Transverse colon (tissue), 4 donors: ENCODE measurements around the gene STK31. TPM values are rescaled to one million over a fixed set of nuclear protein-coding genes. Genes with fewer than 3 reads are reported as not detected.
"Not testable (repeated sequence)": the region's sequence is repeated elsewhere in the genome, so short reads cannot be mapped to it uniquely, and the experiment has no call there.

ENCODE experiments used
- DNase-seq: peaks from one replicate; pipeline ENCODE4 v3.0.0-alpha.2; 2019
- H3K27ac ChIP-seq, 4 donors: fragments of 200-600 bp; sonication (generic); 2 replicates each; pipeline ENCODE4 v1.5.1; 2016 to 2018; ENCODE audit warnings: inconsistent platforms in 4 of 4
- H3K27me3 ChIP-seq: fragments of 200-600 bp; sonication (generic); 2 replicates; pipeline ENCODE4 v1.5.1; 2017; ENCODE audit warnings: inconsistent platforms
- H3K36me3 ChIP-seq, 4 donors: fragments of 200-600 bp; sonication (generic); 2 replicates each; pipeline ENCODE4 v1.5.1; 2017 to 2019; ENCODE audit warnings: inconsistent platforms in 4 of 4
- H3K4me1 ChIP-seq, 4 donors: fragments of 200-600 bp; sonication (generic); 2 replicates each; pipeline ENCODE4 v1.5.1; 2017 to 2020; ENCODE audit warnings: inconsistent platforms in 4 of 4
- H3K4me3 ChIP-seq, 4 donors: fragments of 200-600 bp; sonication (generic); 1 replicate in 1 of 4; 2 replicates in 3 of 4; pipeline versions ENCODE4 v1.5.1 to v1.6.1; 2017 to 2019; ENCODE audit warnings: inconsistent platforms in 4 of 4
- H3K9me3 ChIP-seq, 2 donors: fragments of 200-600 bp; sonication (generic); 2 replicates each; pipeline ENCODE4 v1.5.1; 2017 to 2019; ENCODE audit warnings: inconsistent platforms in 2 of 2
- EP300 ChIP-seq: sonication (generic); formaldehyde crosslinking; IDR thresholded peaks from one replicate; pipeline ENCODE4 v1.6.1; 2017; ENCODE audit warnings: antibody characterized with exemption, low read depth
- POLR2A ChIP-seq: fragments of 450-650 bp; IDR thresholded peaks from one replicate; pipeline ENCODE4 v1.6.1; 2016; ENCODE audit warnings: antibody characterized with exemption, mild to moderate bottlenecking, moderate library complexity
- POLR2AphosphoS5 ChIP-seq, 3 donors: sonication (generic); formaldehyde crosslinking; IDR thresholded peaks; one replicate each; pipeline ENCODE4 v1.6.1; 2016; ENCODE audit warnings: antibody characterized with exemption in 3 of 3
- WGBS, 2 donors: methylation state at CpG; one replicate each; pipeline ENCODE4 v1.1.5; 2018; ENCODE audit warnings: low coverage in 1 of 2; 5-methylcytosine and 5-hydroxymethylcytosine counted together
- in situ Hi-C, 4 donors: fragments of 200-750 bp; cut with MboI; loops; one replicate each; pipeline versions ENCODE4 v1.15.0 to v1.15.1; 2017; ENCODE audit warnings: low sequenced_read_pairs in 3 of 4, low pct_ligation_motif_present in 1 of 4, low pct_unique_long_range_greater_than_20kb in 1 of 4
- intact Hi-C: fragments of 100-400 bp; cut with DNase I; formaldehyde crosslinking; loops from one replicate; pipeline ENCODE4 v1.15.1; 2023; ENCODE audit warnings: low total_unique reads
- total RNA-seq, 4 donors: library from RNA; depleted of rRNA; stranded (reverse); fragments of >200 nt; gene quantifications; one replicate each; pipeline ENCODE4 v1.1.0, GENCODE V29; 2016
- TF ChIP-seq, protein P1 (sequence below), 5 experiments: fragments of 200-600 bp in 3 of 5; fragments of 450-650 bp in 2 of 5; sonication (generic) in 3 of 5; IDR thresholded peaks; 1 replicate in 2 of 5; 2 replicates in 3 of 5; pipeline ENCODE4 v1.5.1; 2016 to 2017; ENCODE audit warnings: antibody characterized with exemption in 5 of 5, inconsistent platforms in 3 of 5, mild to moderate bottlenecking in 2 of 5, moderate library complexity in 1 of 5

Gene STK31
- total RNA-seq, 4 donors from 2014 or later, result 0.37 to 0.95 (median 0.67) TPM

DNA sequence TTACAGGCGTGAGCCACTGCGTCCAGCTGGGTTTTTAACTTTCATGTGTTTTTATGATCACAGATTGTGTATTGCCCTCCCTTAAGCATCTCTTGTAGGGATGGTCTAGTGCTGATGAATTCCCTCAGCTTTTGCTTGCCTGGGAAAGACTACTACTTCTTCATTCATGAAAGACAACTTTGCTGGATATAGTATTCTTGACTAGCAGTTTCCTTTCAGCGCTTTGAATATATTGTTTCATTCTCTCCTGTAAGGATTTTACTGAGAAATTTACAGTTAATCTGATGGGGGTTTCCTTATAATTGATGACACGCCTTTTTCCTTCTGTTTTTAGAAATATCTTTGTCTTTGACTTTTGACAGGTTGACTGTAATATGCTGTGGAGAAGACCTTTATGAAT lies 33.2 kb downstream of the STK31 start:
- Histone ChIP-seq H3K9me3 (peaks cover 13 to 14% of the 10 kb centered on the region in 2 donors), H3K27me3 (no peaks in the 10 kb centered on the region), H3K4me1 (no peaks in the 10 kb centered on the region), H3K4me3 (no peak overlapping the region), H3K27ac (no peak overlapping the region), H3K36me3 (no peaks in the 10 kb centered on the region)
- in situ Hi-C loops, result no loop called here
- TF ChIP-seq POLR2A (no peak), EP300 (no peak), POLR2AphosphoS5 (IDR thresholded peaks at IDR 0.05) (no peak)
- TF ChIP-seq, protein P1, sequence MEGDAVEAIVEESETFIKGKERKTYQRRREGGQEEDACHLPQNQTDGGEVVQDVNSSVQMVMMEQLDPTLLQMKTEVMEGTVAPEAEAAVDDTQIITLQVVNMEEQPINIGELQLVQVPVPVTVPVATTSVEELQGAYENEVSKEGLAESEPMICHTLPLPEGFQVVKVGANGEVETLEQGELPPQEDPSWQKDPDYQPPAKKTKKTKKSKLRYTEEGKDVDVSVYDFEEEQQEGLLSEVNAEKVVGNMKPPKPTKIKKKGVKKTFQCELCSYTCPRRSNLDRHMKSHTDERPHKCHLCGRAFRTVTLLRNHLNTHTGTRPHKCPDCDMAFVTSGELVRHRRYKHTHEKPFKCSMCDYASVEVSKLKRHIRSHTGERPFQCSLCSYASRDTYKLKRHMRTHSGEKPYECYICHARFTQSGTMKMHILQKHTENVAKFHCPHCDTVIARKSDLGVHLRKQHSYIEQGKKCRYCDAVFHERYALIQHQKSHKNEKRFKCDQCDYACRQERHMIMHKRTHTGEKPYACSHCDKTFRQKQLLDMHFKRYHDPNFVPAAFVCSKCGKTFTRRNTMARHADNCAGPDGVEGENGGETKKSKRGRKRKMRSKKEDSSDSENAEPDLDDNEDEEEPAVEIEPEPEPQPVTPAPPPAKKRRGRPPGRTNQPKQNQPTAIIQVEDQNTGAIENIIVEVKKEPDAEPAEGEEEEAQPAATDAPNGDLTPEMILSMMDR (IDR thresholded peaks at IDR 0.05), result no peak
- no peak for DNase-seq
- 90 to 93% methylated on average over 4 of the region's 4 CpGs for WGBS, 2 donors
- intact Hi-C loops, result no loop called here

DNA sequence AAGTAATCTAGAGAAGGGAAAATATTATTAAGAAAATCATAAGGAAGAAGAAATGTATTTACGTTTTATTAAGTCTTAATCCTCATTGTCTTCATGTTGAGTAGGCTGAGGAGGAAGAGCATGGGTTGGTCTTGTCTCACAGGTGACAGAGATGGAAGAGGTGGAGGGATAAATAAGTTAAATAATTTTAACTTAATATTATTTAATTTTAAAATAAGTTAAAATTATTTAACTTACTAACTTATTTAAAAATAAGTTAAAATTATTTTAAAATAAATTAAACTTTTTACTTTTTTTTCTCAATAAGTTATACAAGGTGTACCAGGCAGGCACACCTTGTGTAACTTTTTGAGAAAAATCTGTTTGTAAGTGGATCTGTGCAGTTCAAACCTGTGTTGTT lies 36.6 kb downstream of the STK31 start:
- 75 to 88% methylated on average over 1 of the region's 1 CpG for WGBS, 2 donors
- Histone ChIP-seq H3K4me3 (no peak overlapping the region), H3K27ac (no peak overlapping the region), H3K4me1 (no peaks in the 10 kb centered on the region), H3K27me3 (no peaks in the 10 kb centered on the region), H3K9me3 (peaks cover 13 to 14% of the 10 kb centered on the region in 2 donors), H3K36me3 (no peaks in the 10 kb centered on the region)
- in situ Hi-C loops, result no loop called here
- intact Hi-C loops, result no loop called here
- TF ChIP-seq, protein P1 (IDR thresholded peaks at IDR 0.05), result no peak
- TF ChIP-seq POLR2A (no peak), EP300 (no peak)
- no peak for DNase-seq

DNA sequence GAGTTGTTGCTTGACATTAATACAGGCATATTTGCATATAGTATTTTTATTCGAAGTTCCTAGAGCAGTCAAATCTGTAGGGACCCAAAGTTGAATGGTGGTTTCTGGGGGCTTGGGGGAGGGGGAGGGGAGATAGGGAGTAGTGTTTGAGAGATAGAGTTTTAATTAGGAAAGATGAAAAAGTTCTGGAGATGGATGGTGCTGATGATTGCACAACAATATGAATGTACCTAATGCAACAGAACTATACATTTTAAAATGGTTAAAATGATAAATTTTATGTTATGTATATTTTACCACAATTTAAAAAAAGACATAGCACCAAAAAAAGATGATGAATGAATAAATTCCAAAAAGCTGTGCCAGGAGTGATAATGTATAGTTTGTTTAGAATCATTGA lies 41.8 kb downstream of the STK31 start:
- H3K4me3 ChIP-seq, result no peak overlapping the region
- in situ Hi-C loops (no loop called here), intact Hi-C loops (no loop called here)
- no peak for TF ChIP-seq EP300
- TF ChIP-seq, protein P1 (IDR thresholded peaks at IDR 0.05), result no peak
- TF ChIP-seq POLR2A, result no peak
- TF ChIP-seq POLR2AphosphoS5 (IDR thresholded peaks at IDR 0.05), result no peak
- 67% methylated on average over 1 of the region's 1 CpG for WGBS, 2 donors
- no peak overlapping the region for H3K27ac ChIP-seq
- no peak for DNase-seq
- H3K4me1 ChIP-seq, result no peaks in the 10 kb centered on the region
- no peaks in the 10 kb centered on the region for H3K27me3 ChIP-seq
- no peaks in the 10 kb centered on the region for H3K9me3 ChIP-seq
- no peaks in the 10 kb centered on the region for H3K36me3 ChIP-seq

DNA sequence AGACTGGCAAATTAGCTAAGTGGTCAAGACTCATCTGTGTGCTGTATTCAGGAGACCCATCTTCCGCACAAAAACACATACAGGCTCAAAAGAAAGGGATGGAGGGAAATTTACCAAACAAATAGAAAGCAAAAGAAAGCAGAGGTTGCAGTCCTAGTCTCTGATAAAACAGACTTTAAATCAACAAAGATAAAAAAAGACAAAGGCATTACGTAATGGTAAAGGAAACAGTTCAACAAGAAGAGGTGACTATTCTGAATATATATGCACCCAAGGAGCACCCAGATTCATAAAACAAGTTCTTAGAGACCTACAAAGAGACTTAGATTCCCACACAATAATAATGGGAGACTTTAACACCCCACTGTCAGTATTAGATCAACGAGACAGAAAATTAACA lies 48.8 kb downstream of the STK31 start:
- H3K27me3 ChIP-seq, in situ Hi-C loops, H3K36me3 ChIP-seq, H3K4me3 ChIP-seq, DNase-seq, H3K27ac ChIP-seq, intact Hi-C loops, H3K9me3 ChIP-seq: not testable (repeated sequence)
- WGBS, 2 donors, result 57 to 67% methylated on average over 3 of the region's 3 CpGs
- H3K4me1 ChIP-seq, result peaks cover 0 to 10% (median 7%) of the 10 kb centered on the region in 4 donors

DNA sequence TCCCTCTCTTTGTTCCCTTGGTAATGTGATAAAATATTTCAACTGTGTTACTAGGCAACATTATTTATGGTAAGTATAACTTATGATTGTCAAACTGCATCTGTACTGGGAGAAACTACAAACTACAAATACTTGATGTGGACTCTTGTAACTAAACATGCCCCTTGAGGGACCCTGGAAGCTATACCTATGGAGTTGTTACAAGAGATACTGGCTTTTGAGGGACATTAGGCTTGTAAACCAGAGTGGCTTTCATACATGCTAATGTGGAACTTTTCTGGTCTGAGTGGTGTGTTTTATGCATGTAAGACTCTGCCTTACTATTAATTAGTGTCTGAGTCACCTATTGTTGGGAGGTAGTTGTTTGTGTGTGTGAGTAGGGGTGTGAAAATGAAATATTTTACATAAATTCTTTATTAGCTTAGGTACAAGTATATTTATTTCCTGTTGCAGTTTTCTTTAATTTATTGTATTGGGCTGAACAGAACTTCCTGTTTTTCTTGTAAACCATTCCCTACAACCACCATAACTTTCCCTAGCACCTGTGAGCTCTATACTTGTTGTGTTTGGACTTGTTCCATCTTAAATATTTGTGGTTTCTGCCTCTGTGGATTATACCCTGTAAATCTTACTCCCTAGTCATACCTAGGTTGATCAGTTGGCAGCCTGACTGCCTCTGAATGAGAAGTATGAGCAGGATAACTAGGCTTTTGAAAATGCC lies 49.8 kb downstream of the STK31 start:
- in situ Hi-C loops (no loop called here), intact Hi-C loops (no loop called here)
- H3K4me1 ChIP-seq, result peaks cover 0 to 10% (median 7%) of the 10 kb centered on the region in 4 donors
- TF ChIP-seq EP300 (no peak), POLR2AphosphoS5 (IDR thresholded peaks at IDR 0.05) (no peak), POLR2A (no peak)
- TF ChIP-seq, protein P1 (IDR thresholded peaks at IDR 0.05), result no peak
- H3K9me3 ChIP-seq, result no peaks in the 10 kb centered on the region
- DNase-seq, result no peak
- H3K27me3 ChIP-seq, result no peaks in the 10 kb centered on the region
- no peak overlapping the region for H3K4me3 ChIP-seq
- H3K27ac ChIP-seq, result no peak overlapping the region
- no peaks in the 10 kb centered on the region for H3K36me3 ChIP-seq
